B cell (primary cell): Measurements from ENCODE around the gene IL36RN. TPM values are rescaled to one million over a fixed set of nuclear protein-coding genes. Genes with fewer than 3 reads are reported as not detected.

Experiments
- ATAC-seq: fragments of 200-7000 bp; cut with Tn5 transposase; one replicate; pipeline ENCODE4 v1.10.0; 2021; ENCODE audit warnings: low read depth, mild to moderate bottlenecking, moderate number of reproducible peaks, moderate library complexity
- CTCF ChIA-PET: fragments of 350-600 bp; sonication (Branson Sonifier 250); formaldehyde crosslinking; loops from one replicate; lab custom pipeline; 2021; ENCODE audit warnings: antibody characterized with exemption, inconsistent platforms; lab: Charles Lee
- POLR2A ChIA-PET: fragments of 350-600 bp; sonication (Branson Sonifier 250); formaldehyde crosslinking; loops from one replicate; lab custom pipeline; 2021; ENCODE audit warnings: antibody characterized with exemption; lab: Charles Lee
- DNase-seq: peaks from one replicate; pipeline ENCODE4 v3.0.0; 2013
- H2AFZ ChIP-seq: 2 replicates; pipeline ENCODE4 v1.6.1; 2012; ENCODE audit warnings: mild to moderate bottlenecking, low read depth, low read length; ENCODE audit not compliant: insufficient read depth, poor library complexity, severe bottlenecking
- H3K27ac ChIP-seq, 2 donors: 1 replicate in 1 of 2; 2 replicates in 1 of 2; pipeline ENCODE4 v1.5.1; 2012 to 2013; ENCODE audit warnings: low read length in 2 of 2, mild to moderate bottlenecking in 2 of 2, moderate library complexity in 1 of 2
- H3K27me3 ChIP-seq, 4 experiments: fragments of 200-600 bp in 1 of 4; sonication (generic) in 1 of 4; replicated peaks in 1 of 4; 1 replicate in 2 of 4; 2 replicates in 2 of 4; pipeline versions ENCODE4 v1.6.1 to v1.7.0; 2013 to 2016; ENCODE audit warnings: low read length in 3 of 4, mild to moderate bottlenecking in 2 of 4, mixed read lengths in 1 of 4, moderate library complexity in 1 of 4; ENCODE audit not compliant: insufficient read depth in 4 of 4, control insufficient read depth in 3 of 4; ENCODE audit errors: control extremely low read depth in 1 of 4
- H3K36me3 ChIP-seq, 2 experiments: replicated peaks in 1 of 2; 1 replicate in 1 of 2; 2 replicates in 1 of 2; pipeline versions ENCODE4 v1.6.1 to v1.7.1; 2013; ENCODE audit warnings: low read length in 1 of 2; ENCODE audit not compliant: insufficient read depth in 2 of 2, control insufficient read depth in 1 of 2; ENCODE audit errors: control extremely low read depth in 1 of 2, extremely low read depth in 1 of 2
- H3K4me1 ChIP-seq, 2 donors: fragments of 200-600 bp in 1 of 2; sonication (generic) in 1 of 2; 1 replicate in 1 of 2; 2 replicates in 1 of 2; pipeline versions ENCODE4 v1.5.1 to v1.6.1; 2013 to 2017; ENCODE audit warnings: low read length in 2 of 2; ENCODE audit not compliant: control insufficient read depth in 2 of 2, insufficient read depth in 2 of 2
- H3K4me2 ChIP-seq: replicated peaks from 2 replicates; pipeline ENCODE3; 2012; ENCODE audit warnings: mild to moderate bottlenecking, low read depth, low read length; ENCODE audit not compliant: poor library complexity, severe bottlenecking
- H3K4me3 ChIP-seq, 5 experiments: fragments of 200-600 bp in 1 of 5; sonication (generic) in 1 of 5; 1 replicate in 3 of 5; 2 replicates in 2 of 5; pipeline versions ENCODE4 v1.5.1 to v1.7.0; 2011 to 2016; ENCODE audit warnings: low read length in 4 of 5, mild to moderate bottlenecking in 4 of 5, low read depth in 2 of 5, control low read depth in 1 of 5, moderate library complexity in 1 of 5; ENCODE audit not compliant: insufficient read depth in 1 of 5; ENCODE audit errors: control extremely low read depth in 1 of 5, extremely low read depth in 1 of 5
- H3K79me2 ChIP-seq: fragments of 200-600 bp; sonication (generic); one replicate; pipeline ENCODE4 v1.6.0; 2016; ENCODE audit warnings: low read length; ENCODE audit not compliant: control insufficient read depth, insufficient read depth
- H3K9ac ChIP-seq: fragments of 200-600 bp; sonication (generic); 2 replicates; pipeline ENCODE4 v1.6.1; 2017; ENCODE audit warnings: mild to moderate bottlenecking, low read length, moderate library complexity
- H3K9me3 ChIP-seq, 3 donors: one replicate each; pipeline versions ENCODE4 v1.6.1 to v1.7.1; 2013; ENCODE audit warnings: low read length in 2 of 3; ENCODE audit not compliant: control insufficient read depth in 2 of 3, insufficient read depth in 1 of 3; ENCODE audit errors: control extremely low read depth in 1 of 3
- H4K20me1 ChIP-seq: 2 replicates; pipeline ENCODE4 v1.6.0; 2012; ENCODE audit warnings: mild to moderate bottlenecking, low read length; ENCODE audit not compliant: insufficient read depth, control insufficient read depth, poor library complexity, severe bottlenecking
- H3K27ac Mint-ChIP-seq: one replicate; pipeline ENCODE4 v1.8.0; 2021; ENCODE audit warnings: mixed read lengths
- H3K27me3 Mint-ChIP-seq: one replicate; pipeline ENCODE4 v1.8.0; 2021; ENCODE audit warnings: mixed read lengths
- H3K4me1 Mint-ChIP-seq: one replicate; pipeline ENCODE4 v1.8.0; 2021; ENCODE audit warnings: mixed read lengths
- H3K4me3 Mint-ChIP-seq: one replicate; pipeline ENCODE4 v1.8.0; 2021; ENCODE audit warnings: mixed read lengths
- H3K9me3 Mint-ChIP-seq: one replicate; pipeline ENCODE4 v1.8.0; 2022; ENCODE audit warnings: mixed read lengths; ENCODE audit not compliant: insufficient read depth
- CTCF ChIP-seq: fragments of 200-600 bp; IDR thresholded peaks from one replicate; pipeline ENCODE4 v1.8.0; 2022; ENCODE audit warnings: antibody characterized with exemption, mild to moderate bottlenecking
- EZH2 ChIP-seq: IDR thresholded peaks from 2 replicates; pipeline ENCODE4 v1.6.1; 2012; ENCODE audit warnings: borderline replicate concordance, low read depth, mild to moderate bottlenecking, moderate library complexity, low read length; ENCODE audit not compliant: insufficient read depth, poor library complexity, severe bottlenecking
- WGBS: methylation state at CpG from one replicate; pipeline ENCODE4 v1.1.5; 2013; ENCODE audit warnings: missing lambda C conversion rate; ENCODE audit not compliant: insufficient coverage; 5-methylcytosine and 5-hydroxymethylcytosine counted together
- intact Hi-C: fragments of 100-400 bp; cut with micrococcal nuclease; formaldehyde crosslinking; loops from one replicate; pipeline ENCODE4 v1.10.0; 2022
- polyA plus RNA-seq: library from polyadenylated mRNA; depleted of rRNA; stranded (reverse); fragments of >200 nt; gene quantifications from 2 replicates; pipeline ENCODE4 v1.2.3, GENCODE V29; 2012
- total RNA-seq, 2 donors: library from RNA; stranded (reverse); fragments of 120-200 nt in 1 of 2; gene quantifications; 1 replicate in 1 of 2; 2 replicates in 1 of 2; pipeline versions ENCODE4 v1.2.3 to v1.2.4, GENCODE V29; 2013 to 2022

Gene IL36RN
- total and polyA plus RNA-seq, 2 donors (not counting 1 experiment from before 2014, with no cell fraction given) = not detected

- CTCF ChIA-PET = no interaction called here
- Mint-ChIP-seq H3K27ac (no peak overlapping the region), H3K4me3 (no peak overlapping the region), H3K4me1 (peaks cover 5% of the 10 kb centered on the region), H3K27me3 (peaks cover 61% of the 10 kb centered on the region), H3K9me3 (peaks cover 7% of the 10 kb centered on the region)
- 56% methylated on average over 2 of the region's 4 CpGs for WGBS
- Histone ChIP-seq H3K9ac (no peak overlapping the region), H3K4me1 (peaks cover 7 to 8% of the 10 kb centered on the region in 2 donors), H3K79me2 (no peaks in the 10 kb centered on the region), H3K27me3 (peaks cover 0 to 33% (median 14%) of the 10 kb centered on the region in 4 experiments), H3K4me3 (no peak overlapping the region), H3K4me2 (no peak overlapping the region), H3K9me3 (no peaks in the 10 kb centered on the region), H3K36me3 (no peaks in the 10 kb centered on the region), H3K27ac (no peak overlapping the region), H4K20me1 (no peaks in the 10 kb centered on the region), H2AFZ (no peak overlapping the region)
- no peak for TF ChIP-seq CTCF
- TF ChIP-seq EZH2 = no peak
- intact Hi-C loops = no loop called here
- POLR2A ChIA-PET = no interaction called here
- DNase-seq (no peak), ATAC-seq (no peak)
Measured at GRCh38 chr2:113021312-113021711, 37.7 kb upstream of the IL36RN start.

GRCh38 chr2:113024764-113025163 is 34.2 kb upstream of the IL36RN start:
- Mint-ChIP-seq H3K27me3 (peaks cover 56% of the 10 kb centered on the region), H3K4me1 (peaks cover 5% of the 10 kb centered on the region), H3K27ac (no peak overlapping the region), H3K9me3 (no peaks in the 10 kb centered on the region), H3K4me3 (no peak overlapping the region)
- H3K79me2 ChIP-seq = no peaks in the 10 kb centered on the region
- DNase-seq (no peak), ATAC-seq (no peak)
- ChIA-PET CTCF (no interaction called here), POLR2A (no interaction called here)
- H4K20me1 ChIP-seq = no peaks in the 10 kb centered on the region
- H3K9me3 ChIP-seq = no peaks in the 10 kb centered on the region
- H3K4me3 ChIP-seq = no peak overlapping the region
- H3K4me2 ChIP-seq = no peak overlapping the region
- H3K36me3 ChIP-seq = no peaks in the 10 kb centered on the region
- TF ChIP-seq CTCF = no peak
- no peak for TF ChIP-seq EZH2
- H3K27me3 ChIP-seq = peaks cover 0 to 39% (median 18%) of the 10 kb centered on the region in 4 experiments
- 83% methylated on average over 1 of the region's 2 CpGs for WGBS
- H3K4me1 ChIP-seq = peaks cover 7 to 8% of the 10 kb centered on the region in 2 donors
- intact Hi-C loops = no loop called here
- H3K9ac ChIP-seq = no peak overlapping the region
- H3K27ac ChIP-seq = no peak overlapping the region
- H2AFZ ChIP-seq = no peak overlapping the region
